MCF 10A (cell line): Measurements from ENCODE around the gene TRAPPC2L. TPM values are rescaled to one million over a fixed set of nuclear protein-coding genes. Genes with fewer than 3 reads are reported as not detected.

Experiments
- BruUV-seq: library from RNA; stranded (reverse); fragments of 400-500 nt; replicated peaks from 2 replicates; lab custom pipeline; 2021; lab: Mats Ljungman, UMichigan
- CTCF ChIA-PET: fragments of 300-600 bp; sonication (Branson Sonifier 250); formaldehyde crosslinking; extraction: SDS; loops from one replicate; lab custom pipeline; 2021; ENCODE audit warnings: antibody characterized with exemption, inconsistent platforms; lab: Yijun Ruan, JAX
- POLR2A ChIA-PET: fragments of 300-600, 350-650 bp; sonication (Branson Sonifier 250); formaldehyde crosslinking; extraction: SDS; loops from one replicate; lab custom pipeline; 2020; ENCODE audit warnings: antibody characterized with exemption, inconsistent platforms; lab: Yijun Ruan, JAX
- DNase-seq: peaks from one replicate; pipeline ENCODE4 v3.0.0-alpha.2; 2018; ENCODE audit not compliant: unreplicated experiment
- H3K27ac Mint-ChIP-seq: one replicate; pipeline ENCODE4 v1.8.0; 2022; ENCODE audit warnings: mild to moderate bottlenecking, low read depth, mixed read lengths; ENCODE audit not compliant: unreplicated experiment
- H3K27me3 Mint-ChIP-seq: one replicate; pipeline ENCODE4 v1.8.0; 2022; ENCODE audit warnings: mixed read lengths; ENCODE audit not compliant: insufficient read depth, unreplicated experiment
- H3K36me3 Mint-ChIP-seq: one replicate; pipeline ENCODE4 v1.8.0; 2022; ENCODE audit warnings: mild to moderate bottlenecking, moderate library complexity, mixed read lengths; ENCODE audit not compliant: insufficient read depth, unreplicated experiment
- H3K4me1 Mint-ChIP-seq: one replicate; pipeline ENCODE4 v1.8.0; 2022; ENCODE audit warnings: mixed read lengths; ENCODE audit not compliant: insufficient read depth, unreplicated experiment
- H3K4me3 Mint-ChIP-seq: one replicate; pipeline ENCODE4 v1.8.0; 2022; ENCODE audit warnings: mild to moderate bottlenecking, moderate library complexity, mixed read lengths; ENCODE audit not compliant: unreplicated experiment
- H3K9me3 Mint-ChIP-seq: one replicate; pipeline ENCODE4 v1.8.0; 2022; ENCODE audit warnings: mixed read lengths; ENCODE audit not compliant: unreplicated experiment
- CTCF ChIP-seq: fragments of 200-600 bp; IDR thresholded peaks from one replicate; pipeline ENCODE4 v1.8.0; 2022; ENCODE audit warnings: antibody characterized with exemption, mild to moderate bottlenecking; ENCODE audit not compliant: unreplicated experiment
- intact Hi-C: fragments of 100-400 bp; cut with micrococcal nuclease; formaldehyde crosslinking; loops from 2 replicates; pipeline ENCODE4 v1.14.1; 2022
- total RNA-seq: library from RNA; stranded (reverse); gene quantifications from 2 replicates; pipeline ENCODE4 v1.2.3, GENCODE V29; 2022

The TRAPPC2L gene
- total RNA-seq, 1 experiment from 2014 or later: 35.6 TPM

- POLR2A ChIA-PET: no interaction called here
- no peaks in the 10 kb centered on the region for H3K9me3 Mint-ChIP-seq
- no peaks in the 10 kb centered on the region for H3K4me1 Mint-ChIP-seq
- intact Hi-C loops: no loop called here
- peaks cover 13% of the 10 kb centered on the region for H3K36me3 Mint-ChIP-seq
- no TSS peak for BruUV-seq
- CTCF ChIA-PET: interaction anchor here (1.0 kb wide), 1 partner anchor 32 kb away, joined by 3 read pairs; no protein-coding TSS in a partner anchor
- DNase-seq: no peak
- no peak overlapping the region for H3K27ac Mint-ChIP-seq
- TF ChIP-seq CTCF: no peak
- H3K4me3 Mint-ChIP-seq: no peak overlapping the region
- no peaks in the 10 kb centered on the region for H3K27me3 Mint-ChIP-seq
Observed at GRCh38 chr16:88841521-88842307, 15.2 kb upstream of the TRAPPC2L start.

- no peak for DNase-seq
- no peak for TF ChIP-seq CTCF
- Mint-ChIP-seq H3K27me3 (no peaks in the 10 kb centered on the region), H3K9me3 (no peaks in the 10 kb centered on the region), H3K27ac (no peak overlapping the region), H3K4me3 (no peak overlapping the region), H3K36me3 (peaks cover 13% of the 10 kb centered on the region), H3K4me1 (no peaks in the 10 kb centered on the region)
- no TSS peak for BruUV-seq
- ChIA-PET CTCF (no interaction called here), POLR2A (interaction anchor here (0.6 kb wide), 1 partner anchor 320 kb away, joined by 3 read pairs; no protein-coding TSS in a partner anchor)
- intact Hi-C loops: no loop called here
Observed at GRCh38 chr16:88842308-88842756, 14.6 kb upstream of the TRAPPC2L start.

GRCh38 chr16:88842806-88843205 lies 14.1 kb upstream of the TRAPPC2L start:
- POLR2A ChIA-PET: interaction anchor here (0.6 kb wide), 1 partner anchor 320 kb away, joined by 3 read pairs; no protein-coding TSS in a partner anchor

More at GRCh38 chr16:88842806-88843205, 14.1 kb upstream of the TRAPPC2L start:
- Mint-ChIP-seq H3K27me3 (no peaks in the 10 kb centered on the region), H3K4me3 (no peak overlapping the region), H3K4me1 (no peaks in the 10 kb centered on the region), H3K9me3 (no peaks in the 10 kb centered on the region), H3K27ac (no peak overlapping the region), H3K36me3 (peaks cover 13% of the 10 kb centered on the region)
- no peak for DNase-seq
- intact Hi-C loops: no loop called here
- no TSS peak for BruUV-seq
- no peak for TF ChIP-seq CTCF
- CTCF ChIA-PET: interaction anchor here (1.1 kb wide), 1 partner anchor 16 kb away, joined by 5 read pairs; no protein-coding TSS in a partner anchor
